ENCODE data around the gene ABHD1. TPM values are rescaled to one million over a fixed set of nuclear protein-coding genes. Genes with fewer than 3 reads are reported as not detected.
"Not testable (repeated sequence)": the region's sequence is repeated elsewhere in the genome, so short reads cannot be mapped to it uniquely, and the experiment has no call there.

The ABHD1 gene
- total RNA-seq: 1 to 10 TPM in 3 of 4 donors, under 1 TPM in 1; 0.61 to 2.3 (median 1.2) TPM

DNA sequence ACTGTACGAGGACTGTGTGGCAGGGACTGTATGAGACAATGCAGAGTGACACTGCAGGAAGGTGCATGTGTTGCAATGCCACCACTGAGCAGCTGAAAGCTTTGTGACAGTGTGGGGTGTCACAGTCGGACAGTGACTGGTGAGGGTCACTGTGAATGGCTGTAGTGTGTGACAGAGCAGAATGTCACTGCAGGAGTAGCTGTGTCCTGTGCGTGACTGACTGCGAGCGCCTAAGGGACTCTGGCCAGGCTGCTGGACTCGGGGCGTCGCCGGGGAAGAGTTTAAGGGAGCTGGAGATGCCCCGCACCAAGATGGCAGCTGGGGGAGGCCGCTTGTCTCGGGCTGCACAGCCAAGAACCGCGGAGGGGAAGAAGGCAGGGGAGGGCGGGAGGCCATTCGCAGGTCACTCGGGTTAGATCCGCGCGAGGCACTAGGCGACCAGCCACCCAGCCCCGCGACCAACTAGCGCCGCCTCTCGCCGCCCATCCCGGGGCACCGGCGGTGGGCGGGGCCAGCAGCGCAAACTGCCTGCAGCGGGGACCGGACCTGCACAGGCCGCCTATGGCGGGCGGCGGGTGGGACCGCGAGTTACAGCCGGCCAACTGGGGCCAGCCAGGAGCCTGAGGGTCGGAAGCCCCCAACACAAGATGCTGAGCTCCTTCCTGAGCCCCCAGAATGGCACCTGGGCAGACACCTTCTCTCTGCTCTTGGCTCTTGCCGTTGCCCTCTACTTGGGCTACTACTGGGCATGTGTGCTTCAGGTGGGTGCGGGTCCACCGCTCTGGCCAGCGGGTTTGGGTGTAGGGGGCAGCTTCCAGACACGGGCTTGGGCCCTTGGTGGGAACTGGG, at the start of gene ABHD1:
Gene ABHD1 (plus strand): TSS at position 514 of the 849 bp plus-strand sequence. CDS start 134 bp downstream, at position 648.
- TF ChIP-seq POLR2A (IDR thresholded peaks at IDR 0.05): peak; percentile 56 to 71
- TF ChIP-seq CTCF (IDR thresholded peaks at IDR 0.05 in 4 of 5, conservative IDR thresholded peaks at IDR 0.05 in 1 of 5): no peak
- peak; percentile 57 to 83 for ATAC-seq
- Histone ChIP-seq H3K4me1 (peaks cover 16 to 27% of the 10 kb centered on the region in 2 donors), H3K27me3 (no peaks in the 10 kb centered on the region), H3K4me3 (peak within 1 kb of the TSS; percentile 65 to 80 (median 70)), H3K27ac (peak within 1 kb of the TSS; percentile 83 to 93 (median 86)), H3K36me3 (no peaks in the 10 kb centered on the region), H3K9me3 (no peaks in the 10 kb centered on the region)
- peak; percentile 57 to 76 for DNase-seq
- intact Hi-C loops (cut with DNase I; ENCODE audit: low total_unique reads): loop anchor here (5.0 kb wide), 1 partner anchor 159 kb away; the partner anchor contains the start of gene TRIM54
- in situ Hi-C loops (cut with MboI; ENCODE audit: low sequenced_read_pairs in 4 of 4): no loop called here

- H3K27ac ChIP-seq: peak overlapping the region in 1 of 4 donors; percentile 64
- H3K9me3 ChIP-seq: no peaks in the 10 kb centered on the region
- no peak for TF ChIP-seq CTCF (IDR thresholded peaks at IDR 0.05 in 4 of 5, conservative IDR thresholded peaks at IDR 0.05 in 1 of 5)
- TF ChIP-seq POLR2A (IDR thresholded peaks at IDR 0.05): no peak
- no peak overlapping the region for H3K4me3 ChIP-seq
- intact Hi-C loops (cut with DNase I; ENCODE audit: low total_unique reads): loop anchor here (5.0 kb wide), 1 partner anchor 288 kb away; the partner anchor contains the start of gene CENPA
- ATAC-seq (no peak), DNase-seq (no peak)
- no peaks in the 10 kb centered on the region for H3K27me3 ChIP-seq
- in situ Hi-C loops (cut with MboI; ENCODE audit: low sequenced_read_pairs in 4 of 4): no loop called here
- peaks cover 17 to 23% of the 10 kb centered on the region in 2 donors for H3K4me1 ChIP-seq
- H3K36me3 ChIP-seq: peaks cover 0 to 2% of the 10 kb centered on the region in 2 donors
These were observed 48.7 kb upstream of the ABHD1 start for GRCh38 chr2:27074738-27075565.

DNA sequence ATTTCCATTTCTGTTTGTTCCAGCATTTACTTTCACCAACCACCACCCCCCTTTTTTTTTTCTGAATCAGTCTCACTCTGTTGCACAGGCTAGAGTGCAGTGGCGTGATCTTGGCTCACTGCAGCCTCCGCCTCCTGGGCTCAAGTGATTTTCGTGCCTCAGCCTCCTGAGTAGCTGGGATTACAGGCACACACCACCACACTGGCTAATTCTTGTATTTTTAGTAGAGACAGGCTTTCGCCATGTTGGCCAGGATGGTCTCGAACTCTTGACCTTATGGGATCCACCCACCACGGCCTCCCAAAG, 48.1 kb upstream of the ABHD1 start:
- H3K27me3 ChIP-seq; in situ Hi-C loops (cut with MboI; ENCODE audit: low sequenced_read_pairs in 4 of 4); H3K9me3 ChIP-seq; H3K4me3 ChIP-seq; intact Hi-C loops (cut with DNase I; ENCODE audit: low total_unique reads); DNase-seq; ATAC-seq; H3K36me3 ChIP-seq: not testable (repeated sequence)
- Histone ChIP-seq H3K4me1 (peaks cover 11 to 18% of the 10 kb centered on the region in 2 donors), H3K27ac (peak overlapping the region in 1 of 4 donors; percentile 52)

- Histone ChIP-seq H3K9me3 (no peaks in the 10 kb centered on the region), H3K36me3 (no peaks in the 10 kb centered on the region), H3K27me3 (no peaks in the 10 kb centered on the region), H3K27ac (peak overlapping the region in 2 of 4 donors; percentile 1 to 52), H3K4me3 (no peak overlapping the region), H3K4me1 (peaks cover 8 to 19% of the 10 kb centered on the region in 2 donors)
- TF ChIP-seq POLR2A (IDR thresholded peaks at IDR 0.05): no peak
- no peak for TF ChIP-seq CTCF (IDR thresholded peaks at IDR 0.05 in 4 of 5, conservative IDR thresholded peaks at IDR 0.05 in 1 of 5)
- no peak for ATAC-seq
- intact Hi-C loops (cut with DNase I; ENCODE audit: low total_unique reads) (no loop called here), in situ Hi-C loops (cut with MboI; ENCODE audit: low sequenced_read_pairs in 4 of 4) (no loop called here)
- no peak for DNase-seq
These were observed 47.3 kb upstream of the ABHD1 start for GRCh38 chr2:27076323-27076722.

GRCh38 chr2:27077231-27077630, 46.4 kb upstream of the ABHD1 start:
- in situ Hi-C loops (cut with MboI; ENCODE audit: low sequenced_read_pairs in 4 of 4) (no loop called here), intact Hi-C loops (cut with DNase I; ENCODE audit: low total_unique reads) (no loop called here)
- peaks cover 15 to 23% of the 10 kb centered on the region in 2 donors for H3K4me1 ChIP-seq
- H3K27ac ChIP-seq: peak overlapping the region in 2 of 4 donors; percentile 52 to 75
- H3K4me3 ChIP-seq: no peak overlapping the region
- TF ChIP-seq CTCF (IDR thresholded peaks at IDR 0.05 in 4 of 5, conservative IDR thresholded peaks at IDR 0.05 in 1 of 5) (no peak), POLR2A (IDR thresholded peaks at IDR 0.05) (no peak)
- H3K27me3 ChIP-seq: no peaks in the 10 kb centered on the region
- DNase-seq (no peak), ATAC-seq (no peak)
- H3K36me3 ChIP-seq: no peaks in the 10 kb centered on the region
- H3K9me3 ChIP-seq: no peaks in the 10 kb centered on the region
